PC-9 (cell line): ENCODE measurements around the gene ASIC3. TPM values are rescaled to one million over a fixed set of nuclear protein-coding genes. Genes with fewer than 3 reads are reported as not detected.
A peak's percentile ranks its signal among the peaks of the same experiment; 100 is the strongest.

Experiments
- BruUV-seq: library from RNA; stranded (reverse); fragments of 400-500 nt; replicated peaks from 2 replicates; lab custom pipeline; 2021; lab: Mats Ljungman, UMichigan
- CTCF ChIA-PET: fragments of 300-600 bp; sonication (Branson Sonifier 250); formaldehyde crosslinking; loops from one replicate; lab custom pipeline; 2022; ENCODE audit warnings: antibody characterized with exemption; lab: Charles Lee
- POLR2A ChIA-PET: fragments of 300-600 bp; sonication (Branson Sonifier 250); formaldehyde crosslinking; loops from one replicate; lab custom pipeline; 2022; ENCODE audit warnings: antibody characterized with exemption; ENCODE audit not compliant: unreplicated experiment; lab: Charles Lee
- DNase-seq, 2 experiments: peaks; one replicate each; pipeline versions ENCODE4 v3.0.0 to v3.0.0-alpha.2; 2015 to 2022; ENCODE audit warnings: mixed read lengths in 1 of 2
- H2AFZ ChIP-seq: fragments of 200-600 bp; sonication (generic); 2 replicates; pipeline ENCODE4 v1.8.1; 2017; ENCODE audit warnings: antibody characterized with exemption
- H3F3A ChIP-seq: fragments of 200-600 bp; sonication (generic); 2 replicates; pipeline ENCODE4 v1.8.1; 2017; ENCODE audit warnings: antibody characterized with exemption, mild to moderate bottlenecking, low read depth; ENCODE audit not compliant: insufficient read depth
- H3K27ac ChIP-seq: fragments of 200-600 bp; sonication (generic); 2 replicates; pipeline ENCODE4 v1.6.1; 2016; ENCODE audit warnings: mixed run types
- H3K27me3 ChIP-seq: fragments of 200-600 bp; sonication (generic); 2 replicates; pipeline ENCODE4 v1.6.1; 2016; ENCODE audit warnings: low read depth, mixed run types; ENCODE audit not compliant: insufficient read depth
- H3K36me3 ChIP-seq: fragments of 200-600 bp; sonication (generic); 2 replicates; pipeline ENCODE4 v1.6.1; 2016; ENCODE audit warnings: low read depth, mixed run types
- H3K4me1 ChIP-seq: fragments of 200-600 bp; sonication (generic); replicated peaks from 2 replicates; pipeline ENCODE4 v1.6.1; 2016; ENCODE audit warnings: mixed run types; ENCODE audit not compliant: insufficient read depth
- H3K4me2 ChIP-seq: fragments of 200-600 bp; sonication (generic); 2 replicates; pipeline ENCODE4 v1.6.1; 2017; ENCODE audit warnings: mixed run types
- H3K4me3 ChIP-seq: fragments of 200-600 bp; sonication (generic); 2 replicates; pipeline ENCODE4 v1.6.1; 2016; ENCODE audit warnings: mixed run types
- H3K79me2 ChIP-seq: fragments of 200-600 bp; sonication (generic); 2 replicates; pipeline ENCODE4 v1.6.1; 2017; ENCODE audit warnings: low read depth, mixed run types
- H3K9me2 ChIP-seq: fragments of 200-600 bp; sonication (generic); 2 replicates; pipeline ENCODE4 v1.8.1; 2017; ENCODE audit warnings: mild to moderate bottlenecking; ENCODE audit not compliant: insufficient read depth
- H3K9me3 ChIP-seq: fragments of 200-600 bp; sonication (generic); 2 replicates; pipeline ENCODE4 v1.8.1; 2016; ENCODE audit warnings: low read depth; ENCODE audit not compliant: insufficient read depth
- H4K20me1 ChIP-seq: fragments of 200-600 bp; sonication (generic); 2 replicates; pipeline ENCODE4 v1.8.1; 2017; ENCODE audit not compliant: insufficient read depth
- CTCF ChIP-seq: fragments of 200-600 bp; sonication (generic); conservative IDR thresholded peaks from 2 replicates; pipeline ENCODE4 v1.6.1; 2017; ENCODE audit warnings: mixed run types, antibody characterized with exemption, mild to moderate bottlenecking, moderate library complexity
- EZH2 ChIP-seq: fragments of 200-600 bp; sonication (generic); IDR thresholded peaks from 2 replicates; pipeline ENCODE4 v1.8.0; 2017; ENCODE audit warnings: antibody characterized with exemption, low read depth
- intact Hi-C: fragments of 100-400 bp; cut with micrococcal nuclease; formaldehyde crosslinking; loops from one replicate; pipeline ENCODE4 v1.10.0; 2022; ENCODE audit not compliant: unreplicated experiment
- total RNA-seq: library from RNA; stranded (reverse); gene quantifications from 2 replicates; pipeline ENCODE4 v1.2.3, GENCODE V29; 2021

ASIC3 gene
- total RNA-seq, 1 experiment from 2014 or later, result 10.5 TPM

GRCh38 chr7:151091431-151091830 is 43.1 kb downstream of the ASIC3 start:
- no TSS peak for BruUV-seq
- Histone ChIP-seq H3K4me3 (no peak overlapping the region), H3K27me3 (no peaks in the 10 kb centered on the region), H3K27ac (no peak overlapping the region), H3K36me3 (no peaks in the 10 kb centered on the region), H3K9me3 (no peaks in the 10 kb centered on the region), H3F3A (peaks cover 10% of the 10 kb centered on the region; the same call in 1 of the 2 replicates), H2AFZ (no peak overlapping the region), H3K9me2 (no peaks in the 10 kb centered on the region), H3K4me2 (no peak overlapping the region), H3K4me1 (peaks cover 16% of the 10 kb centered on the region), H4K20me1 (peaks cover 78% of the 10 kb centered on the region), H3K79me2 (peaks cover 96% of the 10 kb centered on the region)
- ChIA-PET CTCF (no interaction called here), POLR2A (no interaction called here)
- no peak for TF ChIP-seq EZH2
- peak; percentile 61 for TF ChIP-seq CTCF
- intact Hi-C loops, result no loop called here
- no peak for DNase-seq

GRCh38 chr7:151091988-151092387 is 43.7 kb downstream of the ASIC3 start:
- Histone ChIP-seq H3K27me3 (no peaks in the 10 kb centered on the region), H3K9me3 (no peaks in the 10 kb centered on the region), H3F3A (peaks cover 13% of the 10 kb centered on the region; the same call in 1 of the 2 replicates), H3K27ac (no peak overlapping the region), H4K20me1 (peaks cover 78% of the 10 kb centered on the region), H3K79me2 (peaks cover 98% of the 10 kb centered on the region), H3K4me1 (peaks cover 16% of the 10 kb centered on the region), H3K36me3 (no peaks in the 10 kb centered on the region), H2AFZ (no peak overlapping the region), H3K9me2 (no peaks in the 10 kb centered on the region), H3K4me3 (no peak overlapping the region), H3K4me2 (no peak overlapping the region)
- no peak for TF ChIP-seq EZH2
- TF ChIP-seq CTCF, result no peak
- DNase-seq, result no peak
- ChIA-PET POLR2A (no interaction called here), CTCF (no interaction called here)
- intact Hi-C loops, result no loop called here
- no TSS peak for BruUV-seq

- no peak for DNase-seq
- H3K27ac ChIP-seq, result no peak overlapping the region
- H3K79me2 ChIP-seq, result peaks cover 92% of the 10 kb centered on the region
- peaks cover 5% of the 10 kb centered on the region; the same call in 1 of the 2 replicates for H3K4me1 ChIP-seq
- H3K9me3 ChIP-seq, result no peaks in the 10 kb centered on the region
- peaks cover 13% of the 10 kb centered on the region; the same call in 1 of the 2 replicates for H3F3A ChIP-seq
- H3K4me2 ChIP-seq, result no peak overlapping the region
- TF ChIP-seq CTCF (no peak), EZH2 (no peak)
- peaks cover 78% of the 10 kb centered on the region for H4K20me1 ChIP-seq
- H3K9me2 ChIP-seq, result no peaks in the 10 kb centered on the region
- no TSS peak for BruUV-seq
- no peak overlapping the region for H2AFZ ChIP-seq
- H3K27me3 ChIP-seq, result no peaks in the 10 kb centered on the region
- intact Hi-C loops, result no loop called here
- H3K4me3 ChIP-seq, result no peak overlapping the region
- no peaks in the 10 kb centered on the region for H3K36me3 ChIP-seq
- ChIA-PET CTCF (no interaction called here), POLR2A (no interaction called here)
Measured at GRCh38 chr7:151093748-151094147, 45.4 kb downstream of the ASIC3 start.
